H7 (cell line): Measurements from ENCODE around the gene EZH1. TPM values are rescaled to one million over a fixed set of nuclear protein-coding genes. Genes with fewer than 3 reads are reported as not detected.
"Not testable (repeated sequence)": the region's sequence is repeated elsewhere in the genome, so short reads cannot be mapped to it uniquely, and the experiment has no call there.

Source experiments
- DNase-seq: peaks from one replicate; pipeline ENCODE4 v3.0.0; 2012
- H3K27me3 ChIP-seq: 2 replicates; pipeline ENCODE4 v1.6.0; 2011; ENCODE audit warnings: mild to moderate bottlenecking, low read length; ENCODE audit not compliant: control insufficient read depth, insufficient read depth
- H3K36me3 ChIP-seq: replicated peaks from 2 replicates; pipeline ENCODE4 v1.5.1; 2011; ENCODE audit warnings: low read length; ENCODE audit not compliant: control insufficient read depth, insufficient read depth
- H3K4me3 ChIP-seq: 2 replicates; pipeline ENCODE4 v1.5.1; 2011; ENCODE audit warnings: low read depth, mild to moderate bottlenecking, control low read depth, low read length, moderate library complexity; ENCODE audit not compliant: insufficient read depth
- total RNA-seq: library from RNA; depleted of rRNA; stranded (reverse); fragments of >200 nt; shearing (Covaris generic); gene quantifications from 2 replicates; pipeline ENCODE4 v1.2.3, GENCODE V29; 2014

The EZH1 gene
- total RNA-seq, 1 experiment from 2014 or later, result 13.9 TPM

DNA sequence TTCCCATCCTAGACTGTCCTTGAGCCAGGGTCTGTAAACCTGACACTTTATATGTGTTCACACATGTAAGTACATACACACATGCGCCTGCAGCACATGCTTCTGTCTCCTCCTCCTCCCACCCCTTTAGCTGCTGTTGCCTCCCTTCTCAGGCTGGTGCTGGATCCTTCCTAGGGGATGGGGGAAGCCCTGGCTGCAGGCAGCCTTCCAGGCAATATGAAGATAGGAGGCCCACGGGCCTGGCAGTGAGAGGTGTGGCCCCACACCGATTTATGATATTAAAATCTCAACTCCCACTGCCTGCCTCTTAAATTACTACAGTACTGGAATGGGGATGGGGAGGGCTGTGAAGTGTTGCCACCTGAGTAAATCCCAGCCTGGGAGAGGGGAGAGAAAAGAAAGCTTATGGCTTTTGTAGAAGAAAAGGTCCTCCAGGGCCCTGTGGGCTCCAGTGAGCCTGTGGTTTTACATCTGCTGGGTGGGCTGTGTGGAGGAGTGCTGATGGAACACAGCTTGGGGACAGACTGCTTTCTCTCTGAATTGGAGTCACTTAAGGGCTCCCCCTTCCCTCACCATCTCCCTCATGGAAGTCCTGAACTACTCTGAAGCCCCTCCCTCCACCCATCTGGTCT is 34.6 kb upstream of the EZH1 start:
- Histone ChIP-seq H3K36me3 (peaks cover 16% of the 10 kb centered on the region), H3K4me3 (no peak overlapping the region; the same call in 1 of the 2 replicates), H3K27me3 (peaks cover 22% of the 10 kb centered on the region)
- DNase-seq, result no peak

DNA sequence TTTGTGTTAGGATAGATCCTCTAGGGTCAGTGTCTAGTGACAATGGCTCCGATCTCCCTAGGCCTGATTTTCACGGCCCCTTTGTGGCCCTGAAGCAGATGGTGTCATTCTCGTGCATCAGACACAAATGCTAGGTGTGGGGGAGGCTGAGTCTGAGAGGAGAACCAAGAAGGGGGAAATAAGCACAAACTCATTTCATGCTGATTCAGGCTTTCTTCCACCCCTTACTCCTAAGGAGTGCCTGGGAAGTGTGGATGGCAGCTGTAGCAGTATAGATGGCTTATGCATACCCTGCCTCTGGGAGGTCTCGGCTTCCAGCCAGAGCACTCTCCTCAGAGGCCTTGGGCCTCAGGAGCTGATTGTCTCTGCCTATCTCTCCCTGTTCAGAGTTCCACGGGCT is 33.7 kb upstream of the EZH1 start:
- peaks cover 16% of the 10 kb centered on the region for H3K36me3 ChIP-seq
- DNase-seq, result no peak
- H3K4me3 ChIP-seq, result no peak overlapping the region
- H3K27me3 ChIP-seq, result peaks cover 22% of the 10 kb centered on the region

DNA sequence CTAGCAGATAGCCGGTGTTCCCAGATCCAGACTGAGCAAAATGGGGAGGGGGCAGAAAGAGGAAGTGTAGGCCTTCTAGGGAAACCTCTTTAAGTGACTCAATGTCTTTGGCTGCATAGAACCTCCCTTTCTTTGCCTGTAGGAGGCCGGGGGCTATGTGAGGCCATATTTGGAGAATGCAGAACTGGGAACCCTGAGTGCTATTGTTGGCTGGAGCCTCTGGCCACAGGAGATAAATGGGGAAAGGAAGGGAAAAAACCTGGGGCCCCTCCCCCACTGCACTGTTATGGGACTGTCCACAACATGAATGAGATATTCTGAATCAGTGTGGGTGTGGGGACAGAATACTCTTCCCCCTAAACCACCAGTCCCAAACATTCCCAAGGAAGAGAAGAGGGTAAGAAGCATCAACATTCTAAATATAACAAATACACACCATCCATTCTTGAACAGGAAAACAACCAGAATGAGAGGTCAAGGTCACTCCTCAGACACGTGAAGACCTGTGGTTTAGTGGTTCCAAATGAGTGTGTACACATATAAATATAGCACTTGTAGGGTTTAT is 30.8 kb upstream of the EZH1 start:
- Histone ChIP-seq H3K27me3 (no peaks in the 10 kb centered on the region), H3K4me3 (no peak overlapping the region), H3K36me3 (peaks cover 16% of the 10 kb centered on the region)
- no peak for DNase-seq

DNA sequence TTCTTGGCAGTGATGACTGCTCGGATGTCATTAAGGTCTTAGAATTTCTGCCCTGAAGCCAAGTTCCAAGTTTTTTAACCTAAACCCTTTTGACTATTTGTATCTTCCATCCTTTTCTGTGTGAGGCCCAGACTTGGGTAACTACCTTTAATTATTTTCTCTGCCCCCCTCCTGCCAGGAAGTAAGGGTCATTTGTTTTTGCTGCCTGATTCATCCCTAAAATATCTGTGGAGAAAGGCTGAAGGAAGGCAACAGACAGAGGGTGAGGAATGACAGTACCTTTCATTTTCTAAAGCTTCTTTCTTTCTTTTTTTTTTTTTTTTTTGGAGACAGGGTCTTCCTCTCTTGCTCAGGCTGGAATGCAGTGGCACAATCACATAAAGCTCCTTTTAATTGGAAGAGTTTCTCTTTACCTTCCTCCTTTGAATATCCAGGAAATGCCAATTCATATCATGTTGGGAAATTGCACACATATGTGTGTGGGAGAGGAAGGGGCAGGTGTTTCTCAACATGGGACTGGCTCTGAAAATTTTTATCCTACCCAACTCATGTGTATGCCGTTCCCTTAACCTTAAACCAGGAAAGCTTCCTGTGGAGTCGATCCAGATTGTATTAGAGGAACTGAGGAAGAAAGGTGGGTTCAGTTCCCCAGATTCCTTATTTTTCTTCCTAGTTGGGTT is 29.4 kb upstream of the EZH1 start:
- H3K36me3 ChIP-seq, result peaks cover 16% of the 10 kb centered on the region
- no peak for DNase-seq
- peak overlapping the region; percentile 69 for H3K4me3 ChIP-seq
- no peaks in the 10 kb centered on the region for H3K27me3 ChIP-seq

GRCh38 chr17:42773290-42774035 is 28.6 kb upstream of the EZH1 start, which contains the start of gene VPS25:
Gene VPS25 (plus strand): TSS chr17:42773449. CDS start chr17:42773476, 27 bp downstream.
- DNase-seq, result peak; percentile 88
- peak within 1 kb of the TSS; percentile 69 for H3K4me3 ChIP-seq
- peaks cover 14% of the 10 kb centered on the region for H3K36me3 ChIP-seq
- no peaks in the 10 kb centered on the region for H3K27me3 ChIP-seq

GRCh38 chr17:42772945-42773289 is 28.1 kb upstream of the EZH1 start:
- no peak for DNase-seq
- H3K4me3 ChIP-seq, result peak overlapping the region; percentile 69; the same call in 1 of the 2 replicates

GRCh38 chr17:42769964-42770363 is 25.1 kb upstream of the EZH1 start:
- not testable (repeated sequence) for H3K36me3 ChIP-seq, DNase-seq, H3K27me3 ChIP-seq, H3K4me3 ChIP-seq

More at GRCh38 chr17:42772945-42773289, 28.1 kb upstream of the EZH1 start:
- Histone ChIP-seq H3K36me3 (peaks cover 12% of the 10 kb centered on the region), H3K27me3 (no peaks in the 10 kb centered on the region; the same call in 1 of the 2 replicates)

- H3K27me3 ChIP-seq, DNase-seq, H3K36me3 ChIP-seq, H3K4me3 ChIP-seq: not testable (repeated sequence)
Measured at GRCh38 chr17:42768006-42768405, 23.2 kb upstream of the EZH1 start.

DNA sequence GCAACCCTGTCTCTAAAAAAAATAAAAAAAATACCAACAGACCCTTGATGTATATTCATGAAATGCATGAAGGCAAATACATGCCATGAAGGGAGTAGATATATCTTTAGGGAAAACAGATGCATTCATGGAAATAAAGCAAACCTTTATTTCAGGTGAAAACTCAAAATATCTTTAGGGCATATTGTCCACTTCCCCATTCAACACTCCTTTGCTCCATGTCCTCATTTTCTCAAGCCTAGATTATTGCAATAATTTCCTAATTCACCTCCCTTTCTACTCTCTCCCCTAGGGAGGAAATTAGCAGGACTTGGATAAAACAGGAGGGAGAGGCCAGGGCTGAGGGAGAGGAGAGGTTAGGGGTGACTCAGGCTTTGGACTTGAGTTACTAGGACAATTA is 22.7 kb upstream of the EZH1 start:
- Histone ChIP-seq H3K4me3 (no peak overlapping the region), H3K27me3 (peaks cover under 1% of the 10 kb centered on the region; the same call in 1 of the 2 replicates), H3K36me3 (no peaks in the 10 kb centered on the region)
- DNase-seq, result no peak

GRCh38 chr17:42766124-42766523 is 21.3 kb upstream of the EZH1 start:
- H3K4me3 ChIP-seq, result no peak overlapping the region
- H3K36me3 ChIP-seq, result no peaks in the 10 kb centered on the region
- peaks cover 13% of the 10 kb centered on the region for H3K27me3 ChIP-seq
- no peak for DNase-seq

GRCh38 chr17:42761638-42762037 is 16.8 kb upstream of the EZH1 start:
- no peak for DNase-seq
- Histone ChIP-seq H3K36me3 (no peaks in the 10 kb centered on the region), H3K27me3 (peaks cover 28% of the 10 kb centered on the region), H3K4me3 (peak overlapping the region; percentile 59)

- Histone ChIP-seq H3K36me3 (no peaks in the 10 kb centered on the region), H3K27me3 (peaks cover 28% of the 10 kb centered on the region), H3K4me3 (peak within 1 kb of the TSS; percentile 59)
- peak; percentile 86 for DNase-seq
Measured at GRCh38 chr17:42760652-42761581, 16.1 kb upstream of the EZH1 start, which contains the start of gene RAMP2. Gene RAMP2 (plus strand): TSS chr17:42761227. CDS start chr17:42761262, 35 bp downstream.

- Histone ChIP-seq H3K4me3 (peak overlapping the region; percentile 59), H3K36me3 (no peaks in the 10 kb centered on the region), H3K27me3 (peaks cover 28% of the 10 kb centered on the region)
- DNase-seq, result no peak
Measured at GRCh38 chr17:42759982-42760651, 15.3 kb upstream of the EZH1 start.
